ENCODE measurements around the gene ERN2.

Gene ERN2

GRCh38 chr16:23666571-23667354 is 46.3 kb downstream of the ERN2 start:
- POLR2A ChIA-PET: no interaction called here

GRCh38 chr16:23663918-23664317 is 49.1 kb downstream of the ERN2 start:
- no peak for TF ChIP-seq CTCF (IDR thresholded peaks at IDR 0.05; ENCODE audit: insufficient read depth, low read length, missing control alignments)
- DNase-seq (ENCODE audit: low read depth, low spot score): no peak
- POLR2A ChIA-PET: no interaction called here
- CTCF ChIA-PET: interaction anchor here (0.8 to 2.7 kb wide), 3 partner anchors 10 to 372 kb away, joined by 3 to 12 read pairs (median 4); no protein-coding TSS in a partner anchor
- H3K4me3 ChIP-seq (ENCODE audit: low read depth, low read length): no peak overlapping the region

More at GRCh38 chr16:23666571-23667354, 46.3 kb downstream of the ERN2 start:
- no peak for TF ChIP-seq CTCF (IDR thresholded peaks at IDR 0.05; ENCODE audit: insufficient read depth, low read length, missing control alignments)
- CTCF ChIA-PET: interaction anchor here (1.2 kb wide), 1 partner anchor 24 kb away, joined by 3 read pairs; no protein-coding TSS in a partner anchor
- DNase-seq (ENCODE audit: low read depth, low spot score): no peak
- no peak overlapping the region for H3K4me3 ChIP-seq (ENCODE audit: low read depth, low read length)

- CTCF ChIA-PET: interaction anchor here (1.4 kb wide), 1 partner anchor 10 kb away, joined by 4 read pairs; no protein-coding TSS in a partner anchor
- POLR2A ChIA-PET: interaction anchor here (2.3 kb wide), 1 partner anchor 11 kb away, joined by 6 read pairs; the partner anchor contains the start of genes DCTN5 and PALB2
- no peak for TF ChIP-seq CTCF (IDR thresholded peaks at IDR 0.05; ENCODE audit: insufficient read depth, low read length, missing control alignments)
- H3K4me3 ChIP-seq (ENCODE audit: low read depth, low read length): no peak overlapping the region
- no peak for DNase-seq (ENCODE audit: low read depth, low spot score)
Measured at GRCh38 chr16:23651943-23652468, 61.0 kb downstream of the ERN2 start.

GRCh38 chr16:23650674-23651416 is 62.2 kb downstream of the ERN2 start:
- no peak for DNase-seq (ENCODE audit: low read depth, low spot score)
- CTCF ChIA-PET: interaction anchor here (1.4 kb wide), 1 partner anchor 11 kb away, joined by 4 read pairs; no protein-coding TSS in a partner anchor
- no peak for TF ChIP-seq CTCF (IDR thresholded peaks at IDR 0.05; ENCODE audit: insufficient read depth, low read length, missing control alignments)
- POLR2A ChIA-PET: interaction anchor here (2.3 kb wide), 1 partner anchor 10 kb away, joined by 6 read pairs; the partner anchor contains the start of genes DCTN5 and PALB2
- H3K4me3 ChIP-seq (ENCODE audit: low read depth, low read length): no peak overlapping the region

- no peak for DNase-seq (ENCODE audit: low read depth, low spot score)
- TF ChIP-seq CTCF (IDR thresholded peaks at IDR 0.05; ENCODE audit: insufficient read depth, low read length, missing control alignments): no peak
- H3K4me3 ChIP-seq (ENCODE audit: low read depth, low read length): peak overlapping the region; percentile 99
- CTCF ChIA-PET: interaction anchor here (0.9 to 1.4 kb wide), 3 partner anchors 25 to 207 kb away, joined by 3 to 5 read pairs (median 3); partner anchors contain the start of gene PLK1
- POLR2A ChIA-PET: interaction anchor here (0.9 kb wide), 2 partner anchors 13 to 23 kb away, joined by 3 read pairs; no protein-coding TSS in a partner anchor
Measured at GRCh38 chr16:23642246-23642774, 70.7 kb downstream of the ERN2 start.
